GM12873 (cell line): ENCODE data around the gene XPOT.

ENCODE experiments used
- CTCF ChIP-seq: IDR thresholded peaks from 2 replicates; pipeline ENCODE4 v1.5.1; 2012; ENCODE audit warnings: low read depth, mild to moderate bottlenecking, moderate library complexity, low read length, control low read depth; ENCODE audit not compliant: insufficient read depth; ENCODE audit errors: missing control alignments

The XPOT gene

GRCh38 chr12:64457466-64457865 is 53.3 kb downstream of the XPOT start:
- no peak for TF ChIP-seq CTCF

- no peak for TF ChIP-seq CTCF
Measured at GRCh38 chr12:64457923-64458322, 53.7 kb downstream of the XPOT start.

GRCh38 chr12:64459394-64459891 is 55.3 kb downstream of the XPOT start:
- TF ChIP-seq CTCF = no peak

GRCh38 chr12:64461634-64462414 is 57.6 kb downstream of the XPOT start:
- no peak for TF ChIP-seq CTCF

- no peak for TF ChIP-seq CTCF
Measured at GRCh38 chr12:64466178-64466577, 62.0 kb downstream of the XPOT start.

GRCh38 chr12:64468966-64469365 is 64.8 kb downstream of the XPOT start:
- no peak for TF ChIP-seq CTCF

GRCh38 chr12:64469455-64470142 is 65.4 kb downstream of the XPOT start:
- no peak for TF ChIP-seq CTCF
